Effector memory CD4-positive, alpha-beta T cell (primary cell): ENCODE data around the gene SPAG16.

Experiments
- DNase-seq, 3 donors: peaks; one replicate each; pipeline ENCODE4 v3.0.0-alpha.2; 2020
- H3K27ac ChIP-seq: 2 replicates; pipeline ENCODE4 v1.7.0; 2013; ENCODE audit warnings: mild to moderate bottlenecking, low read length, moderate library complexity; ENCODE audit not compliant: insufficient read depth, poor library complexity, severe bottlenecking
- H3K27me3 ChIP-seq: replicated peaks from 2 replicates; pipeline ENCODE4 v1.7.0; 2013; ENCODE audit warnings: mild to moderate bottlenecking, low read length; ENCODE audit not compliant: insufficient read depth, control insufficient read depth, poor library complexity, severe bottlenecking
- H3K36me3 ChIP-seq: 2 replicates; pipeline ENCODE4 v1.7.0; 2013; ENCODE audit warnings: mild to moderate bottlenecking, low read length, moderate library complexity; ENCODE audit not compliant: control insufficient read depth, insufficient read depth
- H3K4me1 ChIP-seq: 2 replicates; pipeline ENCODE4 v1.7.0; 2013; ENCODE audit warnings: low read length, mild to moderate bottlenecking; ENCODE audit not compliant: control insufficient read depth, insufficient read depth, poor library complexity, severe bottlenecking
- H3K4me3 ChIP-seq: 2 replicates; pipeline ENCODE4 v1.7.0; 2013; ENCODE audit warnings: low read length, low read depth, mild to moderate bottlenecking; ENCODE audit not compliant: insufficient read depth, poor library complexity, severe bottlenecking
- H3K9me3 ChIP-seq: 2 replicates; pipeline ENCODE4 v1.7.0; 2013; ENCODE audit warnings: mild to moderate bottlenecking, low read length, moderate library complexity; ENCODE audit not compliant: control insufficient read depth

The SPAG16 gene

DNA sequence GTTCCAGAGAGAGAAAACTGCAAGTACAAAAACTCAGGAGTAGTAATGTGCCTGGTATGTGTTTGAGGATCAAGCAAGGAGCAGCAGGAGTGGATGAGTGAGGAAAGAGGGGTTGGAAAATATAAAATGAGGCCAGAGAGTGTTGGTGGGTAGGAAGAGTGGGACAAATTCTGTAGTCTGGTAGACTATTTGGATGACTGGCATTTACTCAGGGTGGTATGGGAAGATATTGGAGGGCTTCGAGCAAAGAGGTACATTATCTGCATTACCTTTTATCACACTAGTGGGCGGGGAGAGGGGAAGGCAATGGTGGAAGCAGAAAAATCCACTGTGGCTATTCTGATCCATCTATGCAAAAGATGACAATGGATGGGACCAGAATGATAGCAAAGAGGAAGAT is 744.9 kb downstream of the SPAG16 start:
- no peaks in the 10 kb centered on the region for H3K4me1 ChIP-seq
- no peak overlapping the region for H3K27ac ChIP-seq
- no peaks in the 10 kb centered on the region for H3K27me3 ChIP-seq
- no peaks in the 10 kb centered on the region for H3K36me3 ChIP-seq
- DNase-seq, result no peak
- H3K9me3 ChIP-seq, result no peaks in the 10 kb centered on the region
- no peak overlapping the region for H3K4me3 ChIP-seq

- no peak for DNase-seq
- H3K27me3 ChIP-seq, result no peaks in the 10 kb centered on the region
- H3K27ac ChIP-seq, result no peak overlapping the region
- no peak overlapping the region for H3K4me3 ChIP-seq
- H3K36me3 ChIP-seq, result no peaks in the 10 kb centered on the region
- H3K9me3 ChIP-seq, result no peaks in the 10 kb centered on the region
- no peaks in the 10 kb centered on the region for H3K4me1 ChIP-seq
Measured at GRCh38 chr2:214031566-214031965, 747.3 kb downstream of the SPAG16 start.

DNA sequence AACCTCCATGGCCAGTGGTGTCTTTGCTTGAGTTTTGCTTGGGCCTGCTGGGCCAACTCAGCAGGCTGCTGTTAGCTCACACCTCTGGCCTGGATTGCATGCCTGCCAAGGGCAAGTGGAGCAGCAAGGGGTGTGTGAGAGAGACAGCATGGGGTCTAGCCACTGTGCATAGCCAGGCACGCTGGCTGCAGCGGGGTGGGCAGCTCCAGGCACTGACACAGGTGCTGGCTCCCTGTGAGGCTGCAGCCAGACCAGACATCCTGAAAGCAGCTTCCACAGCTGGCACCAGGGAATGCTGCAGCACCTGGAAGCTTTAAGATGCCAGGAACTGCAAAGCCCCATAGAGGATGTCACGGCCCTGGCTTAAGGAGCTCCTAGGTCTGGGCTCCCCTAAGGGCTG is 750.2 kb downstream of the SPAG16 start:
- no peaks in the 10 kb centered on the region for H3K9me3 ChIP-seq
- no peak overlapping the region for H3K27ac ChIP-seq
- H3K36me3 ChIP-seq, result no peaks in the 10 kb centered on the region
- no peaks in the 10 kb centered on the region for H3K4me1 ChIP-seq
- no peaks in the 10 kb centered on the region for H3K27me3 ChIP-seq
- H3K4me3 ChIP-seq, result no peak overlapping the region
- DNase-seq, result no peak

DNA sequence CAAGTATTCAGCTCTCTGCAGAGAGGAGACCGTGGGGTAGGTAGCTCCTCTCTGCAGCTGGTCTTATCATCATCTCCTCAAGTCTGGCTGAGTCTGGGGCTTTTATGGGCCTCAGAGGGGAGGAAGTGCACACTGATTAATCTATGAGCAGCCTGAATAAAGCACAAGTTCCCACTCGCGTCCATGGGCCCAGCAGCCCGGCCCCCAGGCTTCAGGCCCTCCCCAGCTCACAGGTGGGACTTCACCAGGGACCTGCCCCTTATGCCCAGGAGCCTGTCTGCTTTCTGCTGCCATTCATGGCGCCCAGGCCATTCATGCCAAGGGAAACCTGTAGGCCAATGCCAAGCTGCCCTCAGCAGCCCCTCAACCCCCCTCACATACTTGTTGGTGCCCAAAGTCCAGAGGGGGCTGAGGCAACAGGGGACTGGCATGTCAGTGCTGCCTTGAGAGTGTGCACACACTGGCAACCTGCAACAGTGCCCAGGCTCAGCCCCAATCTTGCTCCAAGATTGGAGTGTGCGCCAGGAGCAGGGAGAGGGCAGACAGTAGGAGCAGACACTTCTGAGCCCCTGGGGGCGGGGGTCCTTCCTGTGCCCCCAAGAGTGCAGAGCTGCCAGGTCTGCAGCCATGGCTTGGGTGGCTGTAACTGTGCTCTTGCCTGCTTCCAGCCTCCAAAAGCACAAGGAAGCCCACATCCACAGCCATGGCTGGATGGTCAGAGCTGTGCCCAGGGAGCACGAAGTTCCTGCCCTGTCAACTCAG is 751.0 kb downstream of the SPAG16 start:
- Histone ChIP-seq H3K36me3 (no peaks in the 10 kb centered on the region), H3K9me3 (no peaks in the 10 kb centered on the region), H3K27ac (no peak overlapping the region), H3K27me3 (no peaks in the 10 kb centered on the region), H3K4me3 (no peak overlapping the region), H3K4me1 (no peaks in the 10 kb centered on the region)
- no peak for DNase-seq

GRCh38 chr2:214035921-214036320 is 751.7 kb downstream of the SPAG16 start:
- Histone ChIP-seq H3K27ac (no peak overlapping the region), H3K4me1 (no peaks in the 10 kb centered on the region), H3K4me3 (no peak overlapping the region), H3K27me3 (no peaks in the 10 kb centered on the region), H3K36me3 (no peaks in the 10 kb centered on the region), H3K9me3 (no peaks in the 10 kb centered on the region)
- DNase-seq, result no peak

DNA sequence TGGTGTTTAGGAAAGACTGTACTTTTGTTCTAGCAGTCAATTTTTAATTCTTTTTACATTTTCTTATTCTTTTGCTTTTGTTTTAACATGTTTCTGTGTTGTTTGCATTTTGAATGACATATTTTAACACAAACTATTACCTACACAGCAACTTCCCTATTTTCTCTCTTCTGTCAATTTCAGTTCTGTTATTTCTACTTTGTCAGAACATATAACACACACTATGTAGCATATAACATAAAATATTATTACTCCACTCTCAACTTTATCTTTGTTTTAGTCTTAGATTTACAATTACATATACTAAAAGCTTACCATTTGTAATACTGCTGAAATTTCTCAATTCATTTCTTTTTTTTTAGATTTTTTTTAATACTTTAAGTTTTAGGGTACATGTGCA is 753.9 kb downstream of the SPAG16 start:
- H3K27me3 ChIP-seq, result no peaks in the 10 kb centered on the region
- DNase-seq, result no peak

DNA sequence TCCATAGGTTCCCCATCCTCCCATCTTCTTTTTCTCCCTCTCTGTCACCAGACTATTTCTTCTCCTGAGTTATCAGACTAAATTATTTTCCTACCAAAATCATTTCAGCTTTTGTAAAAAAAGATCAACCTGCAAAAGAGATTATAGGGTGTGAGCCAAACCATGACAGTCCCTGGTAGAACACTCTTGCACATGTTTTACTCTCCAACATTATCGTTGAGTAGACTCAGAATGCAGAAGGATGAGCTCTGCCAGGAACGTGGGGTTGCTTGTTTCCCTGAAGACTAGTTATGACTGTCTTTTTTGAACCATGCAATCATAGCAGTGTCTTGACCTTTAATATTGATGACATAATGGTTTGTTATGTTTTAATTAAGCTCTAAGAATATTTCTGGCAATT is 766.5 kb downstream of the SPAG16 start:
- Histone ChIP-seq H3K27me3 (no peaks in the 10 kb centered on the region), H3K27ac (no peak overlapping the region), H3K9me3 (no peaks in the 10 kb centered on the region), H3K4me1 (no peaks in the 10 kb centered on the region), H3K36me3 (no peaks in the 10 kb centered on the region), H3K4me3 (no peak overlapping the region)
- no peak for DNase-seq

More for the DNA sequence above, 753.9 kb downstream of the SPAG16 start:
- Histone ChIP-seq H3K36me3 (no peaks in the 10 kb centered on the region), H3K27ac (no peak overlapping the region), H3K4me3 (no peak overlapping the region), H3K9me3 (no peaks in the 10 kb centered on the region), H3K4me1 (no peaks in the 10 kb centered on the region)

DNA sequence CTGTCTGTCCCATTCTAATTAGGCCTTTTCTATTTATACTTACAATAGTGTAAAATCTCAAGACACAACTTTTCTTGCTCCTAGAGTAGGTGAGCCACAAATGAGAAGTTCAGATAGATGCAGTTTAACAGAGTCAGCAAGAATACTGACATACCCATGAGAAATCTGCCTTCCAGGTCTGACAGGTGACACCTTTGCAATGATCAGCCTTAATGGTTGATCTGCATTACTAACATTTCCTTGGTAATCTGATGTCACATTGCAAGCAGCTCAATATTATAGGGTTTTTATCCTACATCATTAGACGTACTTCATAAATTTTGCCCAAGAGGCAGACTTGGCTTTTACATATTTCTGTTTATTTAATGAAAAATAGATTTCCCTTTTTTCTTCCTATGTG is 767.3 kb downstream of the SPAG16 start:
- H3K9me3 ChIP-seq, result no peaks in the 10 kb centered on the region
- H3K36me3 ChIP-seq, result no peaks in the 10 kb centered on the region
- H3K4me3 ChIP-seq, result no peak overlapping the region
- H3K4me1 ChIP-seq, result no peaks in the 10 kb centered on the region
- H3K27ac ChIP-seq, result no peak overlapping the region
- no peaks in the 10 kb centered on the region for H3K27me3 ChIP-seq
- no peak for DNase-seq

DNA sequence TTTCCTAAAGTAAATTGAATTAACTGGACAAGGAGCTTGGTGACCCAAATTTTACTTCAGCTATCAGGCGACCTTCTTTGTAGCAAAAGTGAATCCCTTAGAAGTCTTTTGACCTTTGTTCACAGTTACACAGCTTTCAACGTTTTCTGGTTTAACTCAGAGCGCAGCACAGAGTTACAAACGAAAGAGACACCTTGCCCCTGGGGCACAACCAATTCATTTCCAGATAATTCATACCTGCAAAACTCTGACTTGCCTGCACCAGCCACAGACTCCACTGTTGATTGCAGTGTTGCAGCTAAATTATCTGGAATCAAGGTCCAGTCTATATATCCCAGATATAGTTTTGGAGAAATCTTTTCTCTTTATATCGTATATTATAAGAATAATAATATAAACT is 768.0 kb downstream of the SPAG16 start:
- Histone ChIP-seq H3K4me1 (no peaks in the 10 kb centered on the region), H3K9me3 (no peaks in the 10 kb centered on the region), H3K27me3 (no peaks in the 10 kb centered on the region), H3K4me3 (no peak overlapping the region), H3K27ac (no peak overlapping the region), H3K36me3 (no peaks in the 10 kb centered on the region)
- DNase-seq, result no peak

GRCh38 chr2:214057986-214058385 is 773.7 kb downstream of the SPAG16 start:
- no peaks in the 10 kb centered on the region for H3K27me3 ChIP-seq
- H3K4me1 ChIP-seq, result no peaks in the 10 kb centered on the region
- no peaks in the 10 kb centered on the region for H3K36me3 ChIP-seq
- H3K4me3 ChIP-seq, result no peak overlapping the region
- no peak overlapping the region for H3K27ac ChIP-seq
- no peaks in the 10 kb centered on the region for H3K9me3 ChIP-seq
- DNase-seq, result no peak
